HCT116 (cell line): Measurements from ENCODE around the gene CCS.

ENCODE experiments used
- EGR1 ChIP-seq: IDR thresholded peaks from 2 replicates; pipeline ENCODE4 v1.6.1; 2012; ENCODE audit warnings: low read depth
- EZH2 ChIP-seq: fragments of 200-600 bp; sonication (generic); IDR thresholded peaks from 2 replicates; pipeline ENCODE4 v1.6.1; 2017; ENCODE audit warnings: antibody characterized with exemption, mixed run types
- POLR2A ChIP-seq: IDR thresholded peaks from 2 replicates; pipeline ENCODE4 v1.7.0; 2011; ENCODE audit warnings: borderline replicate concordance; ENCODE audit not compliant: insufficient read depth, insufficient read length; ENCODE audit errors: extremely low read depth
- YY1 ChIP-seq: IDR thresholded peaks from 2 replicates; pipeline ENCODE4 v1.6.1; 2011; ENCODE audit warnings: low read length, low read depth, moderate library complexity, mild to moderate bottlenecking; ENCODE audit not compliant: insufficient replicate concordance; ENCODE audit errors: extremely low read depth
- TF ChIP-seq, protein P1 (sequence below), 3 experiments: fragments of 200-600 bp in 1 of 3; sonication (generic) in 1 of 3; IDR thresholded peaks in 2 of 3; conservative IDR thresholded peaks in 1 of 3; 2 replicates each; pipeline ENCODE4 v1.5.1; 2012 to 2017; ENCODE audit warnings: low read depth in 2 of 3, low read length in 2 of 3, antibody characterized with exemption in 1 of 3, borderline replicate concordance in 1 of 3, control low read depth in 1 of 3, mild to moderate bottlenecking in 1 of 3, mixed read lengths in 1 of 3, mixed run types in 1 of 3, moderate library complexity in 1 of 3; ENCODE audit not compliant: insufficient read depth in 1 of 3

DNA sequence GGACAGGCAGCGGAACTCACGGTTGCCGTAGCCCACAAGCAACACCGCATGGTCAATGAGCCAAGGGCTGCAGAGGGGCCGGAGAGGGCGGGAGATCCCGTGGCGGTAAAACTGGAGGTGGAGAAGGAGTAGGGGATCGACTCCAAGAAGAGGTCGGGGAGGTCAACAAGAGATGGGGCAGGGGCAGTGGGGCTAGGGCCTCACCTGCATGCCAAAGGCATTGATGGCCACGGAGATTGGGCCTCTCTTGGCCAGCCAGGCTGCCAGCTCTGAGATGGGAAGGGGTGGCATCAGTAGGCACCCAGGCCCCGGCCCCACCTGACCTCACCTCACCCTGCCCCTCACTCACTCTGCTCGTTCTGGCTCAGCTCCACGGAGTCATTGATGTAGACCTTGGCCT, 28.4 kb upstream of the CCS start:
- no peak for TF ChIP-seq POLR2A
- TF ChIP-seq, protein P1, sequence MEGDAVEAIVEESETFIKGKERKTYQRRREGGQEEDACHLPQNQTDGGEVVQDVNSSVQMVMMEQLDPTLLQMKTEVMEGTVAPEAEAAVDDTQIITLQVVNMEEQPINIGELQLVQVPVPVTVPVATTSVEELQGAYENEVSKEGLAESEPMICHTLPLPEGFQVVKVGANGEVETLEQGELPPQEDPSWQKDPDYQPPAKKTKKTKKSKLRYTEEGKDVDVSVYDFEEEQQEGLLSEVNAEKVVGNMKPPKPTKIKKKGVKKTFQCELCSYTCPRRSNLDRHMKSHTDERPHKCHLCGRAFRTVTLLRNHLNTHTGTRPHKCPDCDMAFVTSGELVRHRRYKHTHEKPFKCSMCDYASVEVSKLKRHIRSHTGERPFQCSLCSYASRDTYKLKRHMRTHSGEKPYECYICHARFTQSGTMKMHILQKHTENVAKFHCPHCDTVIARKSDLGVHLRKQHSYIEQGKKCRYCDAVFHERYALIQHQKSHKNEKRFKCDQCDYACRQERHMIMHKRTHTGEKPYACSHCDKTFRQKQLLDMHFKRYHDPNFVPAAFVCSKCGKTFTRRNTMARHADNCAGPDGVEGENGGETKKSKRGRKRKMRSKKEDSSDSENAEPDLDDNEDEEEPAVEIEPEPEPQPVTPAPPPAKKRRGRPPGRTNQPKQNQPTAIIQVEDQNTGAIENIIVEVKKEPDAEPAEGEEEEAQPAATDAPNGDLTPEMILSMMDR (IDR thresholded peaks at IDR 0.05 in 2 of 3, conservative IDR thresholded peaks at IDR 0.05 in 1 of 3; ENCODE audit: borderline replicate concordance in 1 of 3, insufficient read depth in 1 of 3, low read depth in 2 of 3, low read length in 2 of 3): no peak
- no peak for TF ChIP-seq YY1
- TF ChIP-seq EGR1: no peak
- no peak for TF ChIP-seq EZH2
